ENCODE results near the gene LYRM4.

Gene LYRM4

GRCh38 chr6:5235830-5236229 lies 24.9 kb downstream of the LYRM4 start:
- ChIA-PET POLR2A (no interaction called here), CTCF (interaction anchor here (1.4 kb wide), 1 partner anchor 92 kb away, joined by 3 read pairs; no protein-coding TSS in a partner anchor)
- no peak overlapping the region for H3K4me3 ChIP-seq (ENCODE audit: low read depth, low read length)
- no peak for TF ChIP-seq CTCF (IDR thresholded peaks at IDR 0.05; ENCODE audit: insufficient read depth, low read length, missing control alignments)
- no peak for DNase-seq (ENCODE audit: low read depth, low spot score)

GRCh38 chr6:5234874-5235273 lies 25.9 kb downstream of the LYRM4 start:
- POLR2A ChIA-PET, result no interaction called here
- H3K4me3 ChIP-seq (ENCODE audit: low read depth, low read length), result no peak overlapping the region
- no peak for DNase-seq (ENCODE audit: low read depth, low spot score)
- TF ChIP-seq CTCF (IDR thresholded peaks at IDR 0.05; ENCODE audit: insufficient read depth, low read length, missing control alignments), result no peak
- CTCF ChIA-PET, result interaction anchor here (1.0 kb wide), 1 partner anchor 19 kb away, joined by 4 read pairs; no protein-coding TSS in a partner anchor

DNA sequence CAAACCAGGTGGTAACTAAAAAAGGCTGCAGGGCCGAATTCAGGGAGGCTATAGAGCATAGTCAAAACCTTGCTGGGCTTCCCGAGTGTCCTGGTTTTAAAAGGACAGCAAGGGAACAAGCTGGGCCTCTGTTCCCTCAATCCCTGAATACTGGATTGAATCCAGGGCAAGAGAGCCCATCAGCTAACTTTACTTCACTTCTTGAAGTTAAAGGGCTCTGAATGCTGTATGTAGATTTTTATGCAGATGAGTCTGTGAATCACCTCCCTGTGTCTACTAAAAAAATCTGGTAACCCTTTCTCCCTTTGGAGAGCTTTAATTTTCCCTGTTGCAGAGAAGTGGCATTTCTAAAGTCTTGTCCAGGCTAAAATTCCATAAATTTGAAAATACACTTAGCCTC lies 29.5 kb downstream of the LYRM4 start:
- POLR2A ChIA-PET, result no interaction called here
- no peak overlapping the region for H3K4me3 ChIP-seq (ENCODE audit: low read depth, low read length)
- CTCF ChIA-PET, result interaction anchor here (2.8 kb wide), 1 partner anchor 88 kb away, joined by 12 read pairs; no protein-coding TSS in a partner anchor
- no peak for TF ChIP-seq CTCF (IDR thresholded peaks at IDR 0.05; ENCODE audit: insufficient read depth, low read length, missing control alignments)
- no peak for DNase-seq (ENCODE audit: low read depth, low spot score)

DNA sequence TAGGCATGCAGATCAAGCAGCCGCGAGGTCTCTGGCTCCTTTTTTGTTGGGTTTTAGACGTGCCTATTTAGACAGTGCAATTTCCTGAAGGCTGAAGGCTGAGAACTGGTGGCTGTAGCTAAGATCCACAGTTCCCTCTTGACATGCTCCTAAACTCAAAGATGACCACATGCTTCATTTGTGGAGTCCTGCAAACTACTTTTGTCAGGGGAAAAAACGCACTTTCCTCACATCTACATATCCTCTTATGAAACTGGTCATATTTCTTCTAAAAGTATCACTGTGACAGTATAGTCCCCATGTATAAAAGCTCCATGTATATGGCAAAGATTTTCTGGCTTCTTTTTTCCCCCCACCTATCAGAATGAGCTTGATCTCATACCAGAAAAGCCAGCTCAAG lies 30.7 kb downstream of the LYRM4 start:
- ChIA-PET POLR2A (no interaction called here), CTCF (interaction anchor here (0.7 to 2.8 kb wide), 3 partner anchors 23 to 88 kb away, joined by 3 to 12 read pairs (median 3); no protein-coding TSS in a partner anchor)
- TF ChIP-seq CTCF (IDR thresholded peaks at IDR 0.05; ENCODE audit: insufficient read depth, low read length, missing control alignments), result no peak
- H3K4me3 ChIP-seq (ENCODE audit: low read depth, low read length), result no peak overlapping the region
- no peak for DNase-seq (ENCODE audit: low read depth, low spot score)

- CTCF ChIA-PET, result interaction anchor here (1.3 to 2.8 kb wide), 3 partner anchors 15 to 86 kb away, joined by 3 to 12 read pairs (median 3); no protein-coding TSS in a partner anchor
- POLR2A ChIA-PET, result no interaction called here
- no peak for TF ChIP-seq CTCF (IDR thresholded peaks at IDR 0.05; ENCODE audit: insufficient read depth, low read length, missing control alignments)
Observed at GRCh38 chr6:5229356-5229755, 31.4 kb downstream of the LYRM4 start.

GRCh38 chr6:5223309-5223708 lies 37.4 kb downstream of the LYRM4 start:
- no peak for TF ChIP-seq CTCF (IDR thresholded peaks at IDR 0.05; ENCODE audit: insufficient read depth, low read length, missing control alignments)
- POLR2A ChIA-PET, result no interaction called here
- no peak for DNase-seq (ENCODE audit: low read depth, low spot score)
- CTCF ChIA-PET, result interaction anchor here (2.0 kb wide), 1 partner anchor 9 kb away, joined by 14 read pairs; no protein-coding TSS in a partner anchor
- no peak overlapping the region for H3K4me3 ChIP-seq (ENCODE audit: low read depth, low read length)

More at GRCh38 chr6:5229356-5229755, 31.4 kb downstream of the LYRM4 start:
- no peak overlapping the region for H3K4me3 ChIP-seq (ENCODE audit: low read depth, low read length)
- DNase-seq (ENCODE audit: low read depth, low spot score), result no peak

Measured in AG04449 (cell line).